GM18951 (cell line): ENCODE results near the gene KIF21A.

Source experiments
- POLR2A ChIP-seq: IDR thresholded peaks from 4 replicates; pipeline ENCODE4 v1.6.1; 2011; ENCODE audit warnings: mild to moderate bottlenecking; ENCODE audit not compliant: insufficient read length, insufficient read depth; ENCODE audit errors: extremely low read depth
- in situ Hi-C: fragments of 300-500 bp; cut with MboI; formaldehyde crosslinking; loops from one replicate; pipeline ENCODE4 v1.12.0; 2022; ENCODE audit warnings: low sequenced_read_pairs, mixed read lengths, inconsistent platforms; ENCODE audit not compliant: unreplicated experiment

The KIF21A gene

GRCh38 chr12:39426636-39427240 is 16.2 kb downstream of the KIF21A start:
- TF ChIP-seq POLR2A = no peak
- in situ Hi-C loops = no loop called here

DNA sequence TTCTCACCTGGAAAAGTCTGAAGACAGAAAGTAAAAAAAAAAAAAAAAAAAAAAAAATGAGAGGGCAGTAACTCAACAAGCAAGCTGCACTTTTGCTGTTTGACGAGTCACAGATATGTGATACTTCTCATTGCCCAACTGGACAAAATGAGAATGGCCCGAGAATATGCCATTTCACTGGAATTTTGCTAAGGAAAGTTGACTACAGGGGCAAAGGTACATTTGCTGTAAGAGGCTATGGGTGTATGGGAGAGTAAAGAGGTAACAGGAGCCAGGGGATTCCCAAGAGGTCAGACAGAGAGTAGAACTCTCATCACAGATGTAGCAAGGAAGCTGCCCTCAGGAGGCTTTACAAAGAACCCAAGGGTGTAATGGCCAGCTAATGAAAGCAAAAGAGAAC is 22.9 kb downstream of the KIF21A start:
- in situ Hi-C loops = no loop called here
- no peak for TF ChIP-seq POLR2A

DNA sequence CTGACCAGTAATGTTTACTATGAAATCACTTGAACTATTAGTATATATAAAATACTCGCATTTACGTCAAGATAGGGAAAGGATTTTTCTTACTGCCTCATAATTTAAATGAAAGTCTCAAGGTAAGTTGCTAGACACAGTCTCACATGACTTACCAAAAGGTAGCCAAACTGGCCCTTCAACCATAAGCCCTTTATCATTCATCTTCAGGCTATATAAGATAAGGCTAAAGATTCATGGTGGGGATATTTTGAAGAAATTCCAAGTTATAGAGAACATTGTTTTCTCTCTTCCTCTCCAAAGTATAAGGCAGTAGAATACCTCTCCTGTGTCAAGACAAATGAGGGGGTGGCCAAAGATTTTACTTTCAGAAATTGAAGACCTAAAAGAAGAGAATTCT is 23.4 kb downstream of the KIF21A start:
- no peak for TF ChIP-seq POLR2A
- in situ Hi-C loops = no loop called here

- in situ Hi-C loops = no loop called here
- no peak for TF ChIP-seq POLR2A
Observed at GRCh38 chr12:39417916-39418315, 25.0 kb downstream of the KIF21A start.

GRCh38 chr12:39413836-39414771 is 28.8 kb downstream of the KIF21A start:
- no peak for TF ChIP-seq POLR2A
- in situ Hi-C loops = no loop called here

GRCh38 chr12:39412210-39412609 is 30.7 kb downstream of the KIF21A start:
- in situ Hi-C loops = no loop called here
- no peak for TF ChIP-seq POLR2A

GRCh38 chr12:39406262-39406661 is 36.7 kb downstream of the KIF21A start:
- in situ Hi-C loops = no loop called here

GRCh38 chr12:39405580-39405979 is 37.3 kb downstream of the KIF21A start:
- in situ Hi-C loops = no loop called here
- no peak for TF ChIP-seq POLR2A

More at GRCh38 chr12:39406262-39406661, 36.7 kb downstream of the KIF21A start:
- no peak for TF ChIP-seq POLR2A

- TF ChIP-seq POLR2A = no peak
- in situ Hi-C loops = no loop called here
Observed at GRCh38 chr12:39404000-39404399, 38.9 kb downstream of the KIF21A start.

- in situ Hi-C loops = no loop called here
Observed at GRCh38 chr12:39403376-39403775, 39.5 kb downstream of the KIF21A start.

GRCh38 chr12:39402922-39403321 is 40.0 kb downstream of the KIF21A start:
- no peak for TF ChIP-seq POLR2A
- in situ Hi-C loops = no loop called here

More at GRCh38 chr12:39403376-39403775, 39.5 kb downstream of the KIF21A start:
- no peak for TF ChIP-seq POLR2A

GRCh38 chr12:39401459-39401858 is 41.5 kb downstream of the KIF21A start:
- in situ Hi-C loops = no loop called here
- TF ChIP-seq POLR2A = no peak

DNA sequence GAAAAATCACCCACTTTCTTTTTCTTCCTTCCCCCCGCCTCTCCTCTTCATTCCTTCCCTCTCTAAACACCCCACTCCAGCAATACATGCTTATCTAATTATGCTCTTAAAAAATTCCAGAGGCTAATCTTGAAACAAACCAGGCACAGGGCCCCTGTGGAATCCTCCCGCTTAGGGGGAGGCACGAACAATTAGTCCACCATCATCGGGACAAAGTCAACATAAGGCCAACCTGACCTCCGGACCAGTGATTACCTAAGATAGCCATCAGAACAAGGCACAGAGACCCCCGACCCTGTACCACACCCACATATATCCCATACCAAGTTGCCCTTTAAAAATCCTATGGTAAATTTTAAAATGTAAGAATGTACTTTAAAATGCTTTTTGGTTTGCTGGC is 47.1 kb downstream of the KIF21A start:
- in situ Hi-C loops = no loop called here

DNA sequence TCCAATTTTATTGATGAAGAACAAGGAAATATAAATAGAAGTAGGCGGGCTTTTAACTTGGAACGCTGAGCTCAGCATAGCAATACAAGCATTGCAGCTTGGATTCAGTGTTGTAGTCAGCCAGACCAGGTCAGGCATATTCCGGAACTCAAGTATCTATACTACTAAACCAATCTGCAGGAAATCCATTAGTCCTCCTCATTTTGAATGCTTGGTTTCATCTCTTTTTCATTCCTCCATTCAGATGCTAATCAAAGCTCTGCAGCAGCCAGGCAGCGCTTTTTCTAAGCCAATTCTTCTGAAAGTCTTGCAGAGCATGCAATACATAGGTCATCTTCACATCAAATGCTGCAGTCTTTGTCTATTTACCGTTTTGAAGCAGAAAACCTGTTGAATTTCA is 49.0 kb downstream of the KIF21A start:
- no peak for TF ChIP-seq POLR2A
- in situ Hi-C loops = no loop called here

More for the DNA sequence above, 47.1 kb downstream of the KIF21A start:
- TF ChIP-seq POLR2A = no peak

DNA sequence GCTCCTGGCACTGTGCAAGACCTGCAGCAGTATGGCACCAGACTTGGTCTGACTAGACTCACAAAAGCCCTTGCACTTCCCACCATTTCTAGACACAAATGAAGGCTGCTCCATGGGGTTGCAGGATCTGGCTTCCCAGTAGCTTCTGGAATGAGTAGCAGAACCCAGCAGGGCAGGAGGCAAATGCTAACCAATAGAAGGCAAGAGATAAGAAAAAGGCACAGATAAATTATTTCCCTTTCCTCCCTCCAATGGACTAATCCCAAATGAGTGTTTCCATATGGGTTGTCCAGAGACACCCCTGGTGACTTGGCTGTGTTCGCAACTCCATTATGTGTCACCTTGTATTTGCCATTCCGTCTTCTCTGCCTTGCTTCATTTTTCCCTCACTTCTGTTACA is 49.7 kb downstream of the KIF21A start:
- in situ Hi-C loops = no loop called here
- TF ChIP-seq POLR2A = no peak
